AG04449 (cell line): ENCODE data around the gene PRKD1.

ENCODE experiments used
- CTCF ChIA-PET: fragments of 350-600 bp; formaldehyde crosslinking; extraction: SDS; loops from one replicate; lab custom pipeline; 2021; ENCODE audit warnings: antibody characterized with exemption; lab: Yijun Ruan, JAX
- POLR2A ChIA-PET: fragments of 400-600, 350-600 bp; formaldehyde crosslinking; extraction: SDS; loops from one replicate; lab custom pipeline; 2020; ENCODE audit warnings: antibody characterized with exemption, inconsistent platforms; lab: Yijun Ruan, JAX
- DNase-seq: peaks from one replicate; pipeline ENCODE4 v3.0.0-alpha.2; 2010; ENCODE audit warnings: low read depth, low spot score
- H3K4me3 ChIP-seq: 2 replicates; pipeline ENCODE4 v1.5.1; 2011; ENCODE audit warnings: low read depth, mild to moderate bottlenecking, control low read depth, low read length
- CTCF ChIP-seq: IDR thresholded peaks from one replicate; pipeline ENCODE4 v1.5.1; 2011; ENCODE audit warnings: mild to moderate bottlenecking, moderate library complexity, low read length, control low read depth, inconsistent platforms; ENCODE audit not compliant: insufficient read depth; ENCODE audit errors: missing control alignments

PRKD1 gene

DNA sequence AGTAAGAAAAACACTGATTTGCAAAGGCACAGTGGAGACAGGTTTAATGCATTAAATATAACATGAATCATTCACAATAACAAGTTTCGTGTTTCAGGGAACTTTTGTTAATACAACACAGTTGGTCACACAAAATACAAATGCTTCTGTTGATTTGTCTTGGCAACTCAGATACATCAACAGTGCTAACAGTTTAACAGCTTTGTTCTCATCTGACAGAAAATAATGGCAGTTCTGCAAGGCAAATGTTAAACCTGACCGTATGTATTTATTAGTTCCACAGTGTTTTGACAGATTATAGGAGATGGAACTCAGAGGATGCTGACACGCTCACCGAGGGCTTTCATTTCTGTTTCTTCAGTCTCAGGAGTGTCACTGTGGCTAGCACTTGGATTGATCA, 350.7 kb downstream of the PRKD1 start:
- CTCF ChIA-PET, result interaction anchor here (0.8 to 1.4 kb wide), 2 partner anchors 21 to 823 kb away, joined by 3 to 6 read pairs; no protein-coding TSS in a partner anchor
- DNase-seq, result no peak

DNA sequence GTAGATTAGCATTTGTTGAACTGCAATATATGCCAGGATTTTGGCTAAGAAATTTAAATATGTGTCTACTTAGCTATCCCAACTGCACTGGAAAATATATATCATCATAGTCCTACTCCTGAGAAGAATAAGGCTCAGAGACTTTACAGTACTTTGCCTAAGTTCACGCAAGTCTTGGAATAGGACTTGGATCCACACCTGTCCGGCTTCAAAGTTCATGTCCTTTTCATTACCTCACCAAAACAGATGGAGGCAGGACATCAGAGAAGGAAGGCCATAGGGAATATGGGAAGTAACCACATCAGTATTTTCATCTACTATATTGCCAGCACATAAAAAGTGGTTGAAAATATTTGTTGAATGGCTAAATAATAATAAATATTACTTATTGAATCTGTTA, 358.5 kb downstream of the PRKD1 start:
- ChIA-PET POLR2A (no interaction called here), CTCF (no interaction called here)
- no peak overlapping the region for H3K4me3 ChIP-seq
- no peak for DNase-seq
- TF ChIP-seq CTCF, result no peak

More for the DNA sequence above, 350.7 kb downstream of the PRKD1 start:
- no peak for TF ChIP-seq CTCF
- POLR2A ChIA-PET, result no interaction called here
- H3K4me3 ChIP-seq, result no peak overlapping the region

DNA sequence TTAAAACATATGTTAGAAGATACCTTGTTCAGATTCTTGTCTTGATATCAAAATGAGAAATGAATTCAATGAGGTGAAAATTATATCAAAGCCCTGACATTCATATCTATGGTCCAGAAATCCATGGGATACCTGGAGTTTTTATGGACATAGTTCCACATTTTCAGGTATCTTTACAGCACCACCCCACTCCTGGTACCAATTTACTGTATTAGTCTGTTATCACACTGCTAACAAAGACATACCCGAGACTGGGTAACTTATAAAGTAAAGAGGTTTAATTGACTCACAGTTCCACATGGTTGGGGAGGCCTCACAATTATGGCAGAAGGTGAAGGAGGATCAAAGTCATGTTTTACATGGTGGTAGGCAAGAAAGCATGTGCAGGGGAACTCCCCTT, 361.5 kb downstream of the PRKD1 start:
- no peak overlapping the region for H3K4me3 ChIP-seq
- DNase-seq, result no peak
- ChIA-PET POLR2A (no interaction called here), CTCF (no interaction called here)
- TF ChIP-seq CTCF, result no peak

DNA sequence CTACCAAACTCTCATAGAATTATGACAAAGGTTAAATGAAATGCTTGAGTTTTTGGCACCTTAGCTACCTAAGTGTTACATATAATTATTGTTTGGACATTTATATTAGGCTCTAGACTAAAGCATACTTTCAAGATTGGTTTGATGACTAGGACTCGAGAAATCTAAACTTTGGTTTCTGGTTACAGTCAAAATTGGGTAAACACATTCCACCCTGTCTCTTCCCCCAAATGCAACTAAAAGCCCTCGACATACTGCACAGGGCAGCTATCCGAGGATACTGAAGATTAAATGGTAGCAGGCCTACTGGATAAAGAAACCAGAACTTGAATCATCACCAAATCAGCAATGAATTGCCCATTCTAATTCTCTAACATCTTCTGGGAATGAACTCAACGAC, 369.1 kb downstream of the PRKD1 start:
- POLR2A ChIA-PET, result no interaction called here
- no peak overlapping the region for H3K4me3 ChIP-seq
- no peak for TF ChIP-seq CTCF
- CTCF ChIA-PET, result interaction anchor here (1.7 to 2.2 kb wide), 2 partner anchors 9 to 712 kb away, joined by 4 to 17 read pairs; no protein-coding TSS in a partner anchor
- peak; percentile 14 for DNase-seq

- H3K4me3 ChIP-seq, result no peak overlapping the region
- no peak for DNase-seq
- ChIA-PET POLR2A (no interaction called here), CTCF (interaction anchor here (1.1 to 8.8 kb wide), 2 partner anchors 660 to 803 kb away, joined by 3 to 122 read pairs; no protein-coding TSS in a partner anchor)
- TF ChIP-seq CTCF, result no peak
These were observed 373.3 kb downstream of the PRKD1 start for GRCh38 chr14:29554335-29554734.

DNA sequence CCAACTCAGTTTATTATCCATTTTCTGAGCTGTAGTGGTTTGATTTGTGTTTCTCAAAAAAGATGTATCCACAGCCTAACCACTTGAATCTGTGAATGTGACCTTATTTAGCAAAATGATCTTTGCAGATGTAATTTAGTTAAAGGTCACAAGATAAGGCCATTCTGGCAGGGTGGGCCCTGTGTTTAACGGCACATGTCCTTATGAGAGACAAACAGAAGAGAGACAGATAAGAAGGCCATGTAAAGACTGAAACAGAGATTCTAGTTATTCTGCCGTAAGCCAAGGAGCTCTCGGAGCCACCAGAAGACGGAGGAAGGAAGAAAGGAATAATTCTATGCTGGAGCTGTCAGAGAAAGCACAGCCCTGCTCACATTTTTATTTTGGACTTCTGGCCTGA, 374.2 kb downstream of the PRKD1 start:
- TF ChIP-seq CTCF, result no peak
- ChIA-PET POLR2A (no interaction called here), CTCF (interaction anchor here (0.7 to 8.8 kb wide), 2 partner anchors 661 to 717 kb away, joined by 4 to 122 read pairs; no protein-coding TSS in a partner anchor)
- no peak overlapping the region for H3K4me3 ChIP-seq
- no peak for DNase-seq
